NCI-H146 treated with DMSO at 0.1 percent for 48 hours (cell line): ENCODE data around the gene TNFRSF17.

ENCODE experiments used
- DNase-seq: peaks from one replicate; lab custom pipeline; 2025; ENCODE audit not compliant: unreplicated experiment; lab: John Stamatoyannopoulos, UW

Gene TNFRSF17

GRCh38 chr16:12000032-12000431 is 35.0 kb downstream of the TNFRSF17 start:
- no peak for DNase-seq

DNA sequence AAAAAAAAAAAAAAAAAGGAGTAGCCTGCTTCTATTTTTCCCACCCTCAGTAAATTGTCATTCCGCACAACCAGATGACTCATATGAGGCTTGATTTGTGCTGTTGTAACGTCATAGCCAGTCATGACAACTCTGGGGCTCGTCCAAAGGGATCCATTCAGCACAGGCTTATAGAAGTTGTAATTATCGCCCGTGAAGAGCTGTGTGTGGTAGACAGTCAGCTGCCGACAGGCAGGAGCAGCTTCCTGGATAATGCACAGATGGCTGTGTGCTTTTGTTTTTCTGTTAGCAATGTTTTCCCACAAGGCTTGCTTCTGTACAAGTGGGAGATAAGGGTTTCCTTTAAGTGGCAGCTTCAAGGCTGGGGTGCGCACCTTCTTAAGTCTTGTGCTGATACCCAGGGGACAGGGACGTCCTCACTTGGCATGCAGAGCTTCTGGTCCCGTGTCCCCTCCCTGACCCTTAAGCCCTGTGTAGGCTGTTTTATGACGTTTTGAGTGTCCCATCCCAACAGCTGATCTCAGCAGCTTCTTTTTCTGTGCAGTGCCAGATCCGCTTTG is 37.5 kb downstream of the TNFRSF17 start:
- no peak for DNase-seq

DNA sequence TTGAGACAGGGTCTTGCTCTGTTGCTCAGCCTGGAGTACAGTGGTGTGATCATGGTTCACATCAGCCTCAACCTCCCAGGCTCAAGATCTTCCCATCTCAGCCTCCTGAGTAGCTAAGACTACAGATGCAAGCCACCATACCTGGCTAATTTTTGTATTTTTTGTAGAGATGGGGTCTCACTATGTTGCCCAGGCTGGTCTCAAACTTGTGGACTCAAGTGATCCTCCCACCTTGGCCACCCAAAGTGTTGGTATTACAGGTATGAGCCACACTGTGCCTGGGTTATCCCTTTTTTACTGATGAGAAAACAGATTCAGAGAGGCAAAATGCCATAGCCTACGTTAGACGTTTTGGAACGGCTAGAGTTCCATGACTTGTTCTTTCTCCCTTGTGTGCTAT is 41.6 kb downstream of the TNFRSF17 start:
- DNase-seq: no peak

- DNase-seq: no peak
These were observed 44.5 kb downstream of the TNFRSF17 start for GRCh38 chr16:12009462-12009861.

DNA sequence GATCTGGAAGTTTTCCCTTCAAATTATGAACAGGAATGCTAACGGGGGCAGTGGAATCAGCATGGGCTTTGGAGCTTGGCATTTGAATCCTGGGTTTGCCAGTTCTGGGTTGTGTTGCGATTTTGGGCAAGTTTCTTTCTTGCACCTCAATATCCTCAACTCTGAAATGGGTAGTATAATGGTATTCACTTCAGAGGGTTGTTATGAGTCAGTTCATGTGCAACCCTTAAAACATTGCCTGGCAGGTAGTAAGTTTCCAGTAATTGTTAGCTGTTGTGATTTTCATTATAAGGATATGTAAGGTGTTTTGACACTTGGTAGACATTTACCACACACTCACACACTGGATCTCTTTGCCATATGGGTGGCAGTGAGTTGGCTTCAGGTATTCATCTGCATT is 44.9 kb downstream of the TNFRSF17 start:
- no peak for DNase-seq

DNA sequence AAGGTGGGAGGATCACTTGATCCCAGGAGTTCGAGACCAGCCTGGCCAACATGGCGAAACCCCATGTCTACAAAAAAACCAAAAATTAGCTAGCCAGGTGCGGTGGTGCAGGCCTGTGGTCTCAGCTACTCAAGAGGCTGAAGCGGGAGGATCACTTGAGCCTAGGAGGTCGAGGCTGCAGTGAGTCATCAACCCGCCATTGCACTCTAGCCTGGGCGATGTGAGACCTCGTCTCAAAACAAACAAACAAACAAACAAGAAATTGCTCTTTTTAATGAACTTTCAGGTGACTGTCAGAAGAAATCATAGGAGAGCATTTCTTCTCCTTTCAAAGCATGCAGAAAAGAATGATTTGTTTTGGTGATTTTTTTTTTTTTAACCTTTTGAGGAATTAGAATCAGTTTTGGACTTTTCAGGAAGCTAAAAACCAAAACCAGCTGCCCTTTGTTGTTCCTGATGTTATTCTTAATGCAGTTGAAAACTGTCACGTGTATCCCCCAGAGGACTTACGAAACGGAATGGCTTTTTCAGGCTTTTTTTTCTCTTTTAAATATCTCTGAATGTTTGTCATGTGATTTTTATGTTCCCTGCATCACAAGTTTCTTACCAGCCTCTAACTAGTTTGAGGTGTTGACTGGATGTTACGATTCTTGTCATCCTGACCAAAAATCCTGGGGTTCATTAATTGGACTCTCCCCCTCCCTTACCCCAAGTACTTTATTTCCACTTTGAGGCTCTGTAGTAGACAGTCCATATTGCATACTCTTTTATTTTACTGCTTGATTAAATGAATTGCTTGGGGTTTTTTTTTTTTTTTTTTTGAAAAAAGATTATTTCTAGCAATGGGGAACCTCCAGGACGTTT is 45.6 kb downstream of the TNFRSF17 start:
- DNase-seq: no peak

DNA sequence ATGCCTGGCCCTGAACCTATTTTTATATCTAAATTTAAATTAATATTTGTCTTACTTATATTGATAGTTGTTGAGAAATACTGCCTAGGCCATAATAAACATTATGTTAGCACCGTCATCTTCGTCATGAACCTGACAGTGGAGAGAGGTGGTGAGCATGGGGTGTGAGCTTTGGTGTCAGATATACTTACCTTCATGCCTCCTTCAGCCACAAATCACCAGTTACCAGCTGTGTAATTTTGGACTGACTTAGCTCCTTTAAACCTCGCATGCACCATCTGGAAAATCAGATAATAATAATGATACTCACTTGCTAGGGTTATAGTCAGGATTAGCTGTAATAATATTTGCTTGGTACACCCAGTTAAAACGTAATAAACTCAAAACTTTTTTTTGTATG is 46.6 kb downstream of the TNFRSF17 start:
- DNase-seq: no peak

GRCh38 chr16:12016291-12016947 is 51.4 kb downstream of the TNFRSF17 start:
- DNase-seq: no peak

- no peak for DNase-seq
These were observed 52.5 kb downstream of the TNFRSF17 start for GRCh38 chr16:12017558-12017957.
